ENCODE data around the gene SHF.
A peak's percentile ranks its signal among the peaks of the same experiment; 100 is the strongest.

The SHF gene

DNA sequence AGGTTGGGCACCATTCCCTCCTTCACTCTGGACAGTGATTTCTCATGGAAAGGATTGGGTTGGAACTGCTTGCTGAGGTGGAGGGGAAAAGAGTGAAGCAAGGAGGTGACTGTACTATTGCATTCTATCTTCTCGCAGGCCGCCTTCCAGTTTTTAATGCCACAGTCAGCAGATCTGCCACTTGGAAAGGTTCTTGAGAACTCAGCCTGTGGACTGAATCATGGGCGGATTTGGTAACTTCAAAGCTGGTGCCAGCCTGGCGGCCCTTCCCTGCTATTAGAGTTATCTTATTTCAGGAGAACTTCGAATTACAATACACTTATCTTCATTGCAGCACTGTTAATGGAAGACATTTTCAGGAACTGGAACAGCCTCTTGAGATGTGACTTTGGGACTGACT, 41.2 kb upstream of the SHF start:
- TF ChIP-seq, protein P1, sequence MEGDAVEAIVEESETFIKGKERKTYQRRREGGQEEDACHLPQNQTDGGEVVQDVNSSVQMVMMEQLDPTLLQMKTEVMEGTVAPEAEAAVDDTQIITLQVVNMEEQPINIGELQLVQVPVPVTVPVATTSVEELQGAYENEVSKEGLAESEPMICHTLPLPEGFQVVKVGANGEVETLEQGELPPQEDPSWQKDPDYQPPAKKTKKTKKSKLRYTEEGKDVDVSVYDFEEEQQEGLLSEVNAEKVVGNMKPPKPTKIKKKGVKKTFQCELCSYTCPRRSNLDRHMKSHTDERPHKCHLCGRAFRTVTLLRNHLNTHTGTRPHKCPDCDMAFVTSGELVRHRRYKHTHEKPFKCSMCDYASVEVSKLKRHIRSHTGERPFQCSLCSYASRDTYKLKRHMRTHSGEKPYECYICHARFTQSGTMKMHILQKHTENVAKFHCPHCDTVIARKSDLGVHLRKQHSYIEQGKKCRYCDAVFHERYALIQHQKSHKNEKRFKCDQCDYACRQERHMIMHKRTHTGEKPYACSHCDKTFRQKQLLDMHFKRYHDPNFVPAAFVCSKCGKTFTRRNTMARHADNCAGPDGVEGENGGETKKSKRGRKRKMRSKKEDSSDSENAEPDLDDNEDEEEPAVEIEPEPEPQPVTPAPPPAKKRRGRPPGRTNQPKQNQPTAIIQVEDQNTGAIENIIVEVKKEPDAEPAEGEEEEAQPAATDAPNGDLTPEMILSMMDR (IDR thresholded peaks at IDR 0.05; ENCODE audit: low read depth, low read length): no peak
- no peak for DNase-seq (ENCODE audit: extremely low read depth, low read depth)

DNA sequence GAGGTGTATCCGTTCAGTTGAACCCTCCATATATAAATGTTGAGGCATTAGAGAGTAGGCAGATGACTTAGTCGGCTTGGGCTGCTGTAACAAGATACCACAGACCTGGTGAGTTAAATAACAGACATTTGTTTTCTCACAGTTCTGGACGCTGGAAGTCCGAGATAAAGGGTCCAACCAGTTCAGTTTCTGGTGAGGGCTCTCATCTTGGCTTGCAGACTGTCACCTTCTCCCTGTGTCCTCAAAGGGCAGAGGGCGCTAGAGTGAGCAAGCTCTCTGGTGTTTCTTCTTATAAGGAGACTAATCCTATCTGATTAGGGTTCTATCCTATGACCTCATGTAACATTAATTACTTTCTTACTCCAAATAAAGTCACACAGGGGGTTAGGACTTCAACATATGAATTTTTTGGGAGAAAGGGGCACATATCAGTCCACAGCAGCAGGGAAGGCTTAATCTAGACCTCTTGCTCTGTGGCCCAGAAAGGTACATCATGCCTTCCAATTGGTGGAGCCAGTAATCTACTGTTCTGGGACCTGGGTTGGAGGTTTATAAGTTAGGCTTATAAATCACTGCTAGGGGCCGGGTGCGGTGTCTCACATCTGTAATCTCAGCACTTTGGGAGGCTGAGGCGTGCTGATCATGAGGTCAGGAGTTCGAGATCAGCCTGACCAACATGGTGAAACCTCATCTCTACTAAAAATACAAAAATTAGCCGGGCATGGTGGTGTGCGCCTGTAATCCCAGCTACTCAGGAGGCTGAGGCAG, 37.9 kb upstream of the SHF start:
- DNase-seq (ENCODE audit: extremely low read depth, low read depth): no peak
- TF ChIP-seq, protein P1 (IDR thresholded peaks at IDR 0.05; ENCODE audit: low read depth, low read length): no peak

DNA sequence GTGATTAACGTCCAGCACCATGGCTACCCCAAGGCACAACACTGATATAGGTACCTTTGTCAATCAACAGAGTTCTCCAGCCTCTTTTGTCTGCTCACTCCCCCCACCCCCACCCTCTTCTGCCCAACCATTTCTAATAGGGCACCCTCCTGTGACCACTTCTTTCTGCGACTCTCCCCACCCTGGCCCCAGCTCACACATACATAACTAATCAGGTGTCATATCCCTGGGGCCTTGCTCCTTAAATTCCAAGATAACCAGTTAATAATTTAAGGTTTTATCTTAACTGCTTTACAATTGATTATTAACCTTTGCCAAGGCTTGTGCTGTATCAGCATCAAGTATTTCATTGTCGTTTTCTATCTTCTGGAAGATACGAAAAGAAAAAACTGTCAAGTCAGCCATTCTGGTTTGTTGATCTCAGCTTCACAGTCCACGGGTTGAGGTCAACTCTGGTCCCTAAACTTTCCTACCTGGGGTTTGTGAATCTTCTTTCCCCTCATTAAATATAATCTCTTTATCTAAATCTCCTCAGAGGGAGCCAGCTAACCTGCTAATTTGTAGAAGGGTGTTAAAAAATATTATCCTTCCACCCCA, 37.0 kb upstream of the SHF start:
- DNase-seq (ENCODE audit: extremely low read depth, low read depth): no peak
- TF ChIP-seq, protein P1 (IDR thresholded peaks at IDR 0.05; ENCODE audit: low read depth, low read length): no peak

DNA sequence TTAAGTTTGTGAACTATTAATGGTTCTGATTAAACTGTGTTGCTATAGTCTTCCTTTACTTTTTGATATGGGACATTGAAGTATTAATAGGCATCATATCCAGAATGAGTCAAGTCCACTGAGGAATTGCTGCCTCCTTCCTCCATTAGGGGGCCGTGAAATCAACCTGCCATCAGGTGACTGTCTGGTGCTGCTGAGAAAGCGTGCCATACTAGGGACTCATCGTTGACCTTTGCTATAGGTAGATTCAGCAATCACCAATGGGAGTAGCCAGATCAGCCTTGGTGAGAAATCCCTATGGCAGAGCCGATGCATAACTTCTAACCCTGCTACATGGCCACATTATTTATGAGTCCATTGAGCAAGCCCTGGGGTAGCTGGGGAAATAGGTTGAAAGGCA, 34.2 kb upstream of the SHF start:
- TF ChIP-seq, protein P1 (IDR thresholded peaks at IDR 0.05; ENCODE audit: low read depth, low read length): no peak
- DNase-seq (ENCODE audit: extremely low read depth, low read depth): no peak

DNA sequence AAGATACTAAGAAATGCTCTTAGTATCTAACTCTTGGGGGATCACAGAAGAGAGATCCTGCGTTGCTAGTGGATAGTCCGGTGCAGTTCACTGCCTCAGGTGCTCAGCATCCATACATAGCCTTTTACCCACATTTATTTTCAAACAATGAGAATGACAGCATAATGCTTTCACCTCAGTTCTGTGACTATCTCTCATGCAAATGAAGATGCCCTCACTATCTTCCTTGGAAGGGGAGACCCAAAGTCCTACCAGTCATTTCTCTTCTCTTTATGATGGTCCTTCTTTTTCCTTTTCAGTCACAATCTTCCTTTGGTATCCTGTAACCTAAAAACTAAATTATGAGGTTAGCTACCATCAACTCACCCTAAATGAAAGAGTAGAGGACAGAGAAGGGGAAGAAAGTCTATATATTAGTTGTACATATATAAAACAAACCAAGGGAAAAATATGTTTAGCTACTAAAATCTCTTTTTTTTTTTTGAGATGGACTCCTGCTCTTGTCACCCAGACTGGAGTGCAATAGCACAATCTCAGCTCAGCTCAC, 33.4 kb upstream of the SHF start:
- TF ChIP-seq, protein P1 (IDR thresholded peaks at IDR 0.05; ENCODE audit: low read depth, low read length): no peak
- DNase-seq (ENCODE audit: extremely low read depth, low read depth): no peak

DNA sequence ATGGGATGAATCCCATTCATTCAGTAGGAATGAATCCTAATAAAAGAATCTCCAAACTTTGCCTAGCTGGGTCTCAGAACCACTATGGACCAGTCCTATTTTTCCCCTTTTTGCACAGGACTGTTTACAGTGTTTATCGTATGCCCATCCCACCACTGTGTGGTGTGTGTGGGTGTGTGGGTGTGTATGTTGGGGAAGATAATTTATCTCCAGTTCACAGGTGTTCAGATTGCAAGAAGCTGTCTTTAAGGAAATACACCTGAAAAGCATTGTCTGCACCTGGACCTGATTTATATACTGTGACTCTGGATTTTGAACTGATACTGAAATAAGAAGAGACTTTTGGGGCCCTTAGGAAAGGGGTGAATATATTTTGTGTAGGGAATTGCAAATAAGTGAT, 24.7 kb upstream of the SHF start:
- TF ChIP-seq, protein P1 (IDR thresholded peaks at IDR 0.05; ENCODE audit: low read depth, low read length): no peak
- no peak for DNase-seq (ENCODE audit: extremely low read depth, low read depth)

DNA sequence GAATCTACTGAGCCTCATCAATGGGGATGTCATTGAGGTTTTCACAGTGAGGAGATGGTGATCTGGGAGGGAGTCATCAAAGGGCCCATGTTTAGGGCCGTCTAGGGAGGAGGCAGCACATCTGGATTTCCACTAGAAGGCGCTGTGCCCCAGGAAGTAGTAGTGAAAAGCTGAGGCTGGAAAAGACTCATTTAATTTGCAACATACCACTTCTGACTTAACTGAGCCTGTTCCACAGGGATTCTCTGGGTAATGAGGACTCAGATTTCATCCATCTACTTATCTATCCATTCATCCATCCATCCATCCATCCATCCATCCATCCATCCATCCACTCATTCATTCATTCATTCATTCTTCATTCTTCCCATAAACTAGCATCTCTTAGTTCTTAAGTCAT, 17.4 kb upstream of the SHF start:
- DNase-seq (ENCODE audit: extremely low read depth, low read depth): no peak
- TF ChIP-seq, protein P1 (IDR thresholded peaks at IDR 0.05; ENCODE audit: low read depth, low read length): peak; percentile 72

Measured in AG09319 (cell line).